Smooth muscle cell (in vitro differentiated cells): Measurements from ENCODE around the gene KCNA2. TPM values are rescaled to one million over a fixed set of nuclear protein-coding genes. Genes with fewer than 3 reads are reported as not detected.

Experiments used
- DNase-seq: peaks from one replicate; lab custom pipeline; 2025; ENCODE audit not compliant: unreplicated experiment; lab: John Stamatoyannopoulos, UW
- H2AFZ ChIP-seq: fragments of 200-600 bp; sonication (generic); 2 replicates; pipeline ENCODE4 v1.6.0; 2016; ENCODE audit warnings: antibody characterized with exemption, low read depth, mild to moderate bottlenecking
- H3F3A ChIP-seq: fragments of 200-600 bp; sonication (generic); 2 replicates; pipeline ENCODE4 v1.6.0; 2017; ENCODE audit warnings: antibody characterized with exemption, low read depth
- H3K27ac ChIP-seq: fragments of 200-600 bp; sonication (generic); 2 replicates; pipeline ENCODE4 v1.5.1; 2016; ENCODE audit warnings: low read depth, mild to moderate bottlenecking
- H3K27me3 ChIP-seq: fragments of 200-600 bp; sonication (generic); 2 replicates; pipeline ENCODE4 v1.6.1; 2016; ENCODE audit warnings: low read depth, mild to moderate bottlenecking
- H3K36me3 ChIP-seq: fragments of 200-600 bp; sonication (generic); 2 replicates; pipeline ENCODE4 v1.5.1; 2016; ENCODE audit warnings: low read depth
- H3K4me1 ChIP-seq: fragments of 200-600 bp; sonication (generic); 2 replicates; pipeline ENCODE4 v1.5.1; 2016; ENCODE audit warnings: low read depth
- H3K4me2 ChIP-seq: fragments of 200-600 bp; sonication (generic); 2 replicates; pipeline ENCODE4 v1.6.0; 2016; ENCODE audit warnings: mild to moderate bottlenecking
- H3K4me3 ChIP-seq: fragments of 200-600 bp; sonication (generic); 2 replicates; pipeline ENCODE4 v1.5.1; 2016; ENCODE audit warnings: mild to moderate bottlenecking
- H3K79me2 ChIP-seq: fragments of 200-600 bp; sonication (generic); 2 replicates; pipeline ENCODE4 v1.6.0; 2016; ENCODE audit warnings: low read depth, mild to moderate bottlenecking
- H3K9ac ChIP-seq: fragments of 200-600 bp; sonication (generic); 2 replicates; pipeline ENCODE4 v1.6.0; 2016; ENCODE audit warnings: low read depth
- H3K9me3 ChIP-seq: fragments of 200-600 bp; sonication (generic); replicated peaks from 2 replicates; pipeline ENCODE4 v1.5.1; 2016; ENCODE audit warnings: low read depth
- H4K20me1 ChIP-seq: fragments of 200-600 bp; sonication (generic); 2 replicates; pipeline ENCODE4 v1.6.0; 2016; ENCODE audit warnings: low read depth
- WGBS: methylation state at CpG from one replicate; pipeline ENCODE4 v1.1.7; 2016; ENCODE audit warnings: low lambda C conversion rate; 5-methylcytosine and 5-hydroxymethylcytosine counted together
- polyA plus RNA-seq: library from polyadenylated mRNA; unstranded; fragments of >200 nt; fragmentation: Nextera tagmentation; extraction: Ambion mirVana; gene quantifications from 2 replicates; pipeline ENCODE4 v1.2.1, GENCODE V29; 2016
- total RNA-seq: library from RNA; depleted of rRNA; stranded (reverse); fragments of >200 nt; gene quantifications from 2 replicates; pipeline ENCODE4 v1.2.3, GENCODE V29; 2014
- TF ChIP-seq, protein P1 (sequence below): fragments of 200-600 bp; sonication (generic); IDR thresholded peaks from 2 replicates; pipeline ENCODE4 v1.5.1; 2017; ENCODE audit warnings: borderline replicate concordance, mild to moderate bottlenecking, antibody characterized with exemption; ENCODE audit not compliant: insufficient read depth, poor library complexity, severe bottlenecking

The KCNA2 gene
- total and polyA plus RNA-seq, 2 experiments from 2014 or later, result 0.16 to 0.81 TPM

DNA sequence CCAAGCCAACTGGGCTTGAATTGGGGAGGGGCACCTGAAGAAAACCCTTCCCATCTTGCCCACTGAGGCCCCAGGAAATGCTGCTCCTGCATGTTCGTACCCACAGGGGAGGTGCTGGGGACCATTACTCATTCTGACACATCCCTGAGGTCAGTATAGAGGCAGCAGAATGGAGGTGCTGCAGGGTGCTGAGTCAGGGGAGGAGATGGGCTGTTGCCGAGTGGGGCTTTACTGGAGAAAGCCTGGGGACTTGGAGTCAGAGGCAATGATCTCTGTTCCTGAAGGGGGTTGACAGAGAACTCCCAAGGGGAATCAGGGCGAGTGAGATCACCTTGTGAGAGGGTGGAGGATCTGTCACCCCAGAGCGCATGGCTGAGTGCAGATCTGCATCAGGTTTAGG, 47.0 kb downstream of the KCNA2 start:
- TF ChIP-seq, protein P1, sequence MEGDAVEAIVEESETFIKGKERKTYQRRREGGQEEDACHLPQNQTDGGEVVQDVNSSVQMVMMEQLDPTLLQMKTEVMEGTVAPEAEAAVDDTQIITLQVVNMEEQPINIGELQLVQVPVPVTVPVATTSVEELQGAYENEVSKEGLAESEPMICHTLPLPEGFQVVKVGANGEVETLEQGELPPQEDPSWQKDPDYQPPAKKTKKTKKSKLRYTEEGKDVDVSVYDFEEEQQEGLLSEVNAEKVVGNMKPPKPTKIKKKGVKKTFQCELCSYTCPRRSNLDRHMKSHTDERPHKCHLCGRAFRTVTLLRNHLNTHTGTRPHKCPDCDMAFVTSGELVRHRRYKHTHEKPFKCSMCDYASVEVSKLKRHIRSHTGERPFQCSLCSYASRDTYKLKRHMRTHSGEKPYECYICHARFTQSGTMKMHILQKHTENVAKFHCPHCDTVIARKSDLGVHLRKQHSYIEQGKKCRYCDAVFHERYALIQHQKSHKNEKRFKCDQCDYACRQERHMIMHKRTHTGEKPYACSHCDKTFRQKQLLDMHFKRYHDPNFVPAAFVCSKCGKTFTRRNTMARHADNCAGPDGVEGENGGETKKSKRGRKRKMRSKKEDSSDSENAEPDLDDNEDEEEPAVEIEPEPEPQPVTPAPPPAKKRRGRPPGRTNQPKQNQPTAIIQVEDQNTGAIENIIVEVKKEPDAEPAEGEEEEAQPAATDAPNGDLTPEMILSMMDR, result no peak
- Histone ChIP-seq H2AFZ (no peak overlapping the region), H3K27me3 (peaks cover 17% of the 10 kb centered on the region), H3K4me1 (no peaks in the 10 kb centered on the region), H3K9ac (no peak overlapping the region), H4K20me1 (no peaks in the 10 kb centered on the region), H3F3A (no peaks in the 10 kb centered on the region), H3K4me3 (no peak overlapping the region), H3K36me3 (no peaks in the 10 kb centered on the region), H3K4me2 (no peak overlapping the region), H3K9me3 (no peaks in the 10 kb centered on the region), H3K27ac (no peak overlapping the region), H3K79me2 (no peaks in the 10 kb centered on the region)
- DNase-seq, result no peak
- WGBS, result 62% methylated on average over 4 of the region's 4 CpGs

GRCh38 chr1:110557481-110557880, 48.7 kb downstream of the KCNA2 start:
- Histone ChIP-seq H3K9ac (no peak overlapping the region), H3F3A (no peaks in the 10 kb centered on the region), H3K4me3 (no peak overlapping the region), H3K79me2 (no peaks in the 10 kb centered on the region), H4K20me1 (no peaks in the 10 kb centered on the region), H3K9me3 (no peaks in the 10 kb centered on the region), H3K27ac (no peak overlapping the region), H3K4me1 (no peaks in the 10 kb centered on the region), H3K4me2 (no peak overlapping the region), H3K27me3 (peaks cover 29% of the 10 kb centered on the region), H2AFZ (no peak overlapping the region), H3K36me3 (no peaks in the 10 kb centered on the region)
- WGBS, result 72% methylated on average over 3 of the region's 3 CpGs
- TF ChIP-seq, protein P1, result no peak
- no peak for DNase-seq

- H3K36me3 ChIP-seq, result no peaks in the 10 kb centered on the region
- no peak overlapping the region for H3K4me2 ChIP-seq
- H3K79me2 ChIP-seq, result no peaks in the 10 kb centered on the region
- TF ChIP-seq, protein P1, result no peak
- peaks cover 37% of the 10 kb centered on the region for H3K27me3 ChIP-seq
- no peak overlapping the region for H3K27ac ChIP-seq
- no peak overlapping the region for H3K4me3 ChIP-seq
- no peak overlapping the region for H2AFZ ChIP-seq
- H3K9ac ChIP-seq, result no peak overlapping the region
- DNase-seq, result no peak
- H4K20me1 ChIP-seq, result no peaks in the 10 kb centered on the region
- H3K4me1 ChIP-seq, result no peaks in the 10 kb centered on the region
- WGBS, result 52% methylated on average over 5 of the region's 5 CpGs
- H3F3A ChIP-seq, result no peaks in the 10 kb centered on the region
- no peaks in the 10 kb centered on the region for H3K9me3 ChIP-seq
Observed at GRCh38 chr1:110556471-110556807, 49.7 kb downstream of the KCNA2 start.

GRCh38 chr1:110555807-110556470, 50.2 kb downstream of the KCNA2 start:
- Histone ChIP-seq H3K4me3 (peak overlapping the region; percentile 42), H3K36me3 (no peaks in the 10 kb centered on the region), H3K4me2 (peak overlapping the region; percentile 83), H3K9ac (no peak overlapping the region), H3K27me3 (peaks cover 42% of the 10 kb centered on the region), H2AFZ (peak overlapping the region; percentile 56), H3K27ac (no peak overlapping the region), H3K4me1 (no peaks in the 10 kb centered on the region), H3K9me3 (no peaks in the 10 kb centered on the region), H3K79me2 (no peaks in the 10 kb centered on the region), H3F3A (no peaks in the 10 kb centered on the region), H4K20me1 (no peaks in the 10 kb centered on the region)
- DNase-seq, result no peak
- TF ChIP-seq, protein P1, result no peak
- 65% methylated on average over 11 of the region's 11 CpGs for WGBS
